Activated T-helper 1 cell treated with anti-CD3 and anti-CD28 coated beads, Interleukin-12 subunit alpha, Interleukin-12 subunit beta, Interleukin-2, Interleukin-4 antibody, amounts not matched to agents 30 ng/mL and 10 ng/mL and 1 ng/mL, durations not matched to agents 14 hours and 24 hours and 36 hours (primary cell): ENCODE data around the gene HDHD2. TPM values are rescaled to one million over a fixed set of nuclear protein-coding genes. Genes with fewer than 3 reads are reported as not detected.
"Not testable (repeated sequence)": the region's sequence is repeated elsewhere in the genome, so short reads cannot be mapped to it uniquely, and the experiment has no call there.

Experiments
- DNase-seq: peaks from one replicate; pipeline ENCODE4 v3.0.0; 2021; ENCODE audit warnings: low spot score
- H3K27ac Mint-ChIP-seq: one replicate; pipeline ENCODE4 v1.8.0; 2021; ENCODE audit warnings: mild to moderate bottlenecking, mixed read lengths
- H3K27me3 Mint-ChIP-seq: one replicate; pipeline ENCODE4 v1.8.0; 2022; ENCODE audit warnings: mild to moderate bottlenecking, moderate library complexity, mixed read lengths; ENCODE audit not compliant: insufficient read depth
- H3K36me3 Mint-ChIP-seq: one replicate; pipeline ENCODE4 v1.8.0; 2021; ENCODE audit warnings: low read depth, mixed read lengths
- H3K4me1 Mint-ChIP-seq: one replicate; pipeline ENCODE4 v1.8.0; 2021; ENCODE audit warnings: low read depth, mixed read lengths
- H3K4me3 Mint-ChIP-seq: one replicate; pipeline ENCODE4 v1.8.0; 2021; ENCODE audit warnings: mild to moderate bottlenecking, moderate library complexity, mixed read lengths
- H3K9me3 Mint-ChIP-seq: one replicate; pipeline ENCODE4 v1.8.0; 2021; ENCODE audit warnings: mixed read lengths
- intact Hi-C: fragments of 100-400 bp; cut with micrococcal nuclease; formaldehyde crosslinking; loops from one replicate; pipeline ENCODE4 v1.15.1; 2024
- total RNA-seq: library from RNA; stranded (reverse); gene quantifications from 2 replicates; pipeline ENCODE4 v1.2.3, GENCODE V29; 2022

HDHD2 gene
- total RNA-seq: 36.8 and 39.4 TPM in 2 replicates

GRCh38 chr18:47150029-47150823 lies at the start of gene HDHD2:
Gene HDHD2 (minus strand): TSS chr18:47150500. CDS start chr18:47136439, 14,061 bp downstream.
- intact Hi-C loops: loop anchor here (1.0 kb wide), 2 partner anchors 26 to 30 kb away; partner anchors contain the start of gene IER3IP1
- Mint-ChIP-seq H3K27me3 (no peaks in the 10 kb centered on the region), H3K4me1 (peaks cover 35% of the 10 kb centered on the region)

GRCh38 chr18:47195961-47196360 lies 45.7 kb upstream of the HDHD2 start:
- H3K27ac Mint-ChIP-seq, DNase-seq, intact Hi-C loops, H3K36me3 Mint-ChIP-seq, H3K4me3 Mint-ChIP-seq, H3K9me3 Mint-ChIP-seq, H3K4me1 Mint-ChIP-seq: not testable (repeated sequence)
- peaks cover 22% of the 10 kb centered on the region for H3K27me3 Mint-ChIP-seq

More at GRCh38 chr18:47150029-47150823, at the start of gene HDHD2:
- Mint-ChIP-seq H3K9me3 (no peaks in the 10 kb centered on the region), H3K27ac (peak within 1 kb of the TSS; percentile 95), H3K4me3 (peak within 1 kb of the TSS; percentile 95), H3K36me3 (peaks cover 18% of the 10 kb centered on the region)
- DNase-seq: peak; percentile 77

- Mint-ChIP-seq H3K4me3 (no peak overlapping the region), H3K4me1 (no peaks in the 10 kb centered on the region), H3K27ac (no peak overlapping the region), H3K27me3 (peaks cover 11% of the 10 kb centered on the region), H3K36me3 (no peaks in the 10 kb centered on the region), H3K9me3 (no peaks in the 10 kb centered on the region)
- intact Hi-C loops: no loop called here
- DNase-seq: no peak
Measured at GRCh38 chr18:47191961-47192360, 41.7 kb upstream of the HDHD2 start.

- Mint-ChIP-seq H3K4me3 (no peak overlapping the region), H3K27ac (no peak overlapping the region), H3K27me3 (peaks cover 7% of the 10 kb centered on the region), H3K9me3 (peaks cover 16% of the 10 kb centered on the region), H3K4me1 (no peaks in the 10 kb centered on the region), H3K36me3 (no peaks in the 10 kb centered on the region)
- intact Hi-C loops: no loop called here
- no peak for DNase-seq
Measured at GRCh38 chr18:47187721-47188120, 37.4 kb upstream of the HDHD2 start.

GRCh38 chr18:47184419-47185050 lies 34.2 kb upstream of the HDHD2 start:
- Mint-ChIP-seq H3K4me1 (no peaks in the 10 kb centered on the region), H3K27ac (no peak overlapping the region), H3K27me3 (peaks cover 3% of the 10 kb centered on the region), H3K36me3 (no peaks in the 10 kb centered on the region), H3K9me3 (peaks cover 16% of the 10 kb centered on the region), H3K4me3 (no peak overlapping the region)
- no peak for DNase-seq
- intact Hi-C loops: no loop called here

- DNase-seq, H3K36me3 Mint-ChIP-seq, H3K4me1 Mint-ChIP-seq, H3K27me3 Mint-ChIP-seq, H3K4me3 Mint-ChIP-seq, intact Hi-C loops, H3K27ac Mint-ChIP-seq: not testable (repeated sequence)
- H3K9me3 Mint-ChIP-seq: peaks cover 16% of the 10 kb centered on the region
Measured at GRCh38 chr18:47182156-47182555, 31.9 kb upstream of the HDHD2 start.

- peaks cover 3% of the 10 kb centered on the region for H3K27me3 Mint-ChIP-seq
- H3K27ac Mint-ChIP-seq: no peak overlapping the region
Measured at GRCh38 chr18:47180765-47181164, 30.5 kb upstream of the HDHD2 start.

GRCh38 chr18:47179520-47179919 lies 29.2 kb upstream of the HDHD2 start:
- Mint-ChIP-seq H3K4me3 (no peak overlapping the region), H3K4me1 (no peaks in the 10 kb centered on the region), H3K9me3 (peaks cover 6% of the 10 kb centered on the region), H3K36me3 (peaks cover 2% of the 10 kb centered on the region), H3K27me3 (peaks cover 3% of the 10 kb centered on the region), H3K27ac (no peak overlapping the region)
- no peak for DNase-seq
- intact Hi-C loops: loop anchor here (10.0 kb wide), 2 partner anchors 265 to 745 kb away; partner anchors contain the start of genes KATNAL2 and PIAS2

More at GRCh38 chr18:47180765-47181164, 30.5 kb upstream of the HDHD2 start:
- intact Hi-C loops: no loop called here
- Mint-ChIP-seq H3K4me1 (no peaks in the 10 kb centered on the region), H3K4me3 (no peak overlapping the region), H3K36me3 (peaks cover under 1% of the 10 kb centered on the region), H3K9me3 (peaks cover 16% of the 10 kb centered on the region)
- no peak for DNase-seq

- Mint-ChIP-seq H3K4me1 (no peaks in the 10 kb centered on the region), H3K36me3 (peaks cover 2% of the 10 kb centered on the region), H3K9me3 (no peaks in the 10 kb centered on the region), H3K4me3 (peak within 1 kb of the TSS; percentile 57), H3K27ac (peak within 1 kb of the TSS; percentile 69), H3K27me3 (peaks cover 3% of the 10 kb centered on the region)
- DNase-seq: peak; percentile 85
- intact Hi-C loops: loop anchor here (1.0 to 10.0 kb wide), 6 partner anchors 13 to 749 kb away; partner anchors contain the start of genes HDHD2, KATNAL2 and PIAS2
Measured at GRCh38 chr18:47175898-47176575, 25.7 kb upstream of the HDHD2 start, which contains the start of gene IER3IP1. Gene IER3IP1 (minus strand): TSS chr18:47176364. CDS start chr18:47176277, 87 bp downstream.

- DNase-seq: no peak
- peaks cover 3% of the 10 kb centered on the region for H3K27me3 Mint-ChIP-seq
- peaks cover 2% of the 10 kb centered on the region for H3K36me3 Mint-ChIP-seq
- no peaks in the 10 kb centered on the region for H3K9me3 Mint-ChIP-seq
- intact Hi-C loops: loop anchor here (1.0 to 10.0 kb wide), 3 partner anchors 12 to 749 kb away; partner anchors contain the start of genes KATNAL2 and PIAS2
- no peak overlapping the region for H3K4me3 Mint-ChIP-seq
- no peaks in the 10 kb centered on the region for H3K4me1 Mint-ChIP-seq
- H3K27ac Mint-ChIP-seq: peak overlapping the region; percentile 46
Measured at GRCh38 chr18:47175283-47175897, 25.1 kb upstream of the HDHD2 start.

- H3K4me3 Mint-ChIP-seq: no peak overlapping the region
- no peak for DNase-seq
- H3K27ac Mint-ChIP-seq: no peak overlapping the region
- H3K9me3 Mint-ChIP-seq: no peaks in the 10 kb centered on the region
- H3K4me1 Mint-ChIP-seq: no peaks in the 10 kb centered on the region
- H3K27me3 Mint-ChIP-seq: peaks cover 3% of the 10 kb centered on the region
- intact Hi-C loops: loop anchor here (1.0 to 10.0 kb wide), 3 partner anchors 11 to 750 kb away; partner anchors contain the start of genes KATNAL2 and PIAS2
- H3K36me3 Mint-ChIP-seq: peaks cover 2% of the 10 kb centered on the region
Measured at GRCh38 chr18:47174545-47175116, 24.3 kb upstream of the HDHD2 start.

GRCh38 chr18:47172476-47172875 lies 22.2 kb upstream of the HDHD2 start:
- H3K27ac Mint-ChIP-seq: no peak overlapping the region
- no peak for DNase-seq
- intact Hi-C loops: loop anchor here (10.0 kb wide), 2 partner anchors 258 to 752 kb away; partner anchors contain the start of genes KATNAL2 and PIAS2
- peaks cover 3% of the 10 kb centered on the region for H3K27me3 Mint-ChIP-seq
- H3K9me3 Mint-ChIP-seq: no peaks in the 10 kb centered on the region
- peaks cover 11% of the 10 kb centered on the region for H3K4me1 Mint-ChIP-seq
- no peak overlapping the region for H3K4me3 Mint-ChIP-seq
- H3K36me3 Mint-ChIP-seq: peaks cover 2% of the 10 kb centered on the region
